ENCODE data around the gene MARCHF9. TPM values are rescaled to one million over a fixed set of nuclear protein-coding genes. Genes with fewer than 3 reads are reported as not detected.

Gene MARCHF9
- total RNA-seq, 4 donors from 2014 or later = 4.2 to 19.8 (median 10.4) TPM

DNA sequence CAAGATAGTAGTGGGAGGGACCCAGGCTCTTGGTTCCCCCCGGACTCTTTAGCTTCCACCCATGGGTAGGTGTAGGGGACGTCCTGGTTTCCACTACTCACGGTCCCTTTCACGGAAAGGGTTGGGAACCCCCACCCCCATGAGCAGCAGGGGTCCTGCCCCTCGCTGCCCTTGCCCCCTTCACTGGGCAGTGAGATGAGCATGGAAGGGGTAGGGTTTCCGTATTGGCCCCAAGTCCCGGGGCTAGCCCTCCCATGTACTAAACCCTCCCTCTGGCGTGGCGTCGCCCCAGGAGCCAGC lies 29.1 kb upstream of the MARCHF9 start:
- no peak for TF ChIP-seq EP300 (IDR thresholded peaks at IDR 0.05)
- TF ChIP-seq POLR2A (IDR thresholded peaks at IDR 0.05) = no peak

DNA sequence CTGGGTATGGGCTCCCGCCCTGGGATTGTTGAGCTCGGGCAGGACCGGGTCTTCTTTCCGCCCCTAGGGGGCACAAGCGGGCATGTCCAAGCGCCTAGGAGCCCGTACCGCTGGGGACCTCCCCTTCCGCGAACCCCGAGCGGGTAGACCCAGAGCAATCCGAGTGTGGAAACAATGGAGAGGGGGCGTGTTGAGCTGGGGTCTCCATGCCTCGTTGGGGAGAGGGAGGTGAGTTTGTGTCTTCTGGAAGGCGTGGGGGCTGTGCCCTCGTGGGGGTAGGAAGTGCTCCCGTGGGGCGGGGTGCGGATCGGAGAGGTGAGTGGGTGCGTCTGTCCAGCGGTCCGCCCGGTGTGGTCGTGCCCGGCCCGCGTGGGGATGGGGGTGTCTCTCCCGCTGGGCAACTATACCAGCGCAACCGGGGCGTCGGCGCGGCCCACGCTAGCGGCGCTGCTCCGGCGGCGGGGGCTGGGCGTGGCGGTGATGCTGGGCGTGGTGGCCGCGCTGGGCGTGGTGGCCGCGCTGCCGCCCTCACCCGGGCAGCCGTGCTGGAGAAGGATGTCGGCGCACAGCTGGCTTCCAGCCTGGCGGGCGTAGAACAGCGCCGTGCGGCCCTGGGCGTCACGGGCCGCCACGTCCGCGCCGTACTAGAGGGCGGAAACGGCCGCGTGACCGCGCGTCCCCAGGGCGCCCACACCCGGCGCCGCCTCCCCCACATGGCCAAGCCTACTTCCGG lies 28.6 kb upstream of the MARCHF9 start:
- peaks cover 0 to 22% (median 0%) of the 10 kb centered on the region in 4 donors for H3K4me1 ChIP-seq
- DNase-seq (ENCODE audit: low spot score in 2 of 2) = no peak
- H3K9me3 ChIP-seq = no peaks in the 10 kb centered on the region
- H3K27ac ChIP-seq = peak overlapping the region in 3 of 4 donors; percentile 42 to 66 (median 56)
- H3K4me3 ChIP-seq = peak overlapping the region; percentile 49 to 76 (median 54)
- H3K27me3 ChIP-seq = peaks cover 0 to 5% of the 10 kb centered on the region in 2 donors
- no peak for TF ChIP-seq POLR2A (IDR thresholded peaks at IDR 0.05)
- TF ChIP-seq, protein P1, sequence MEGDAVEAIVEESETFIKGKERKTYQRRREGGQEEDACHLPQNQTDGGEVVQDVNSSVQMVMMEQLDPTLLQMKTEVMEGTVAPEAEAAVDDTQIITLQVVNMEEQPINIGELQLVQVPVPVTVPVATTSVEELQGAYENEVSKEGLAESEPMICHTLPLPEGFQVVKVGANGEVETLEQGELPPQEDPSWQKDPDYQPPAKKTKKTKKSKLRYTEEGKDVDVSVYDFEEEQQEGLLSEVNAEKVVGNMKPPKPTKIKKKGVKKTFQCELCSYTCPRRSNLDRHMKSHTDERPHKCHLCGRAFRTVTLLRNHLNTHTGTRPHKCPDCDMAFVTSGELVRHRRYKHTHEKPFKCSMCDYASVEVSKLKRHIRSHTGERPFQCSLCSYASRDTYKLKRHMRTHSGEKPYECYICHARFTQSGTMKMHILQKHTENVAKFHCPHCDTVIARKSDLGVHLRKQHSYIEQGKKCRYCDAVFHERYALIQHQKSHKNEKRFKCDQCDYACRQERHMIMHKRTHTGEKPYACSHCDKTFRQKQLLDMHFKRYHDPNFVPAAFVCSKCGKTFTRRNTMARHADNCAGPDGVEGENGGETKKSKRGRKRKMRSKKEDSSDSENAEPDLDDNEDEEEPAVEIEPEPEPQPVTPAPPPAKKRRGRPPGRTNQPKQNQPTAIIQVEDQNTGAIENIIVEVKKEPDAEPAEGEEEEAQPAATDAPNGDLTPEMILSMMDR (IDR thresholded peaks at IDR 0.05) = peak; percentile 57 to 76 (median 67)
- 32 to 41% methylated on average over 28 to 65 of the region's 79 CpGs for WGBS, 2 donors
- peaks cover 0 to 10% (median 0%) of the 10 kb centered on the region in 3 donors for H3K36me3 ChIP-seq

More for the DNA sequence above, 29.1 kb upstream of the MARCHF9 start:
- Histone ChIP-seq H3K27me3 (peaks cover 0 to 5% of the 10 kb centered on the region in 2 donors), H3K36me3 (peaks cover 0 to 15% (median 3%) of the 10 kb centered on the region in 3 donors), H3K9me3 (no peaks in the 10 kb centered on the region), H3K4me1 (peaks cover 0 to 22% (median 0%) of the 10 kb centered on the region in 4 donors), H3K27ac (peak overlapping the region in 2 of 4 donors; percentile 42 to 66), H3K4me3 (peak overlapping the region; percentile 49 to 76 (median 54))
- WGBS, 2 donors = 53 to 64% methylated on average over 8 to 10 of the region's 10 CpGs
- DNase-seq (ENCODE audit: low spot score in 2 of 2) = no peak

DNA sequence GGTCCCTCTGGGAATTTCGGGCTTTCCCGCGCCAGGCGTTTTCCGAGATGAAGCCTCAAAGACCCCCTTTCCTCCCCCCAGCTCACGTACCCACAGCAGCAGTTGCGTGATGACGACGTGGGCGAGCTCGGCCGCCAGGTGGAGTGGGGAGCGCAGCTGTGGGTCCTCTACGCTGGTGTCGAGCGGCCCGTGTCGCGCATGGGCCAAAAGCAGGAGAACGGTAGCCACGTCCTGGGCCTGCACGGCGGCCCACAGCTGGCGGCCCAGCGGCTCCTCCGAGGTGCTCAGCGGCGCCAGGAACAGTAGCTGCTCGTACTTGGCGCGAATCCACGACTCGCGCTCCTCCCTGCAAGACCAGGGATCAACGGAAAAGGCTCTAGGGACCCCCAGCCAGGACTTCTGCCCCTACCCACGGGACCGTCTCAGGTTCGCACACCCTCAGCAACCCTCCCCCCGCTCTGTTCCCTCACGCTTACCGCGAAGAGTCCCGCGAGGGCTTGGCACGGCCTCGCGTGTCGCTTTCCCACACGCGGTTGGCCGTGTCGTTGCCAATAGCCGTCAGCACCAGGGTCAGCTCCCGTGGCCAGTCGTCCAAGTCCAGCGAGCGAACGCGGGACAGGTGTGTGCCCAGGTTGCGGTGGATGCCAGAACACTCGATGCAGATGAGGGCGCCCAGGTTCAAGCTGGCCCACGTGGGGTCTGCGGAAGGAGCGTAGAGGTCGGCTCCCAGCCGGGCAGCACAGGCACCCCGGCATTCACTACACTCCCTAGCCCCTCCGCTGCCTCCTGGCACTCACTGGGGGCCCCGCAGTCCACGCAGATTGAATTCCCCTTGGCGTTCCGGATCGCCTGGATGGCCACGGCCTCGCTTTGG lies 27.8 kb upstream of the MARCHF9 start:
- peaks cover 0 to 7% of the 10 kb centered on the region in 2 donors for H3K27me3 ChIP-seq
- peaks cover 0 to 2% (median 0%) of the 10 kb centered on the region in 3 donors for H3K36me3 ChIP-seq
- DNase-seq (ENCODE audit: low spot score in 2 of 2) = no peak
- H3K4me3 ChIP-seq = peak overlapping the region; percentile 49 to 76 (median 54)
- no peak for TF ChIP-seq POLR2A (IDR thresholded peaks at IDR 0.05)
- TF ChIP-seq EP300 (IDR thresholded peaks at IDR 0.05) = peak in 1 of 2 donors; percentile 7
- TF ChIP-seq, protein P1 (IDR thresholded peaks at IDR 0.05) = peak in 3 of 5 experiments; percentile 17 to 28 (median 17)
- H3K4me1 ChIP-seq = peaks cover 0 to 22% (median 0%) of the 10 kb centered on the region in 4 donors
- H3K9me3 ChIP-seq = no peaks in the 10 kb centered on the region
- peak overlapping the region in 2 of 4 donors; percentile 42 to 66 for H3K27ac ChIP-seq
- 33 to 39% methylated on average over 38 to 63 of the region's 76 CpGs for WGBS, 2 donors

DNA sequence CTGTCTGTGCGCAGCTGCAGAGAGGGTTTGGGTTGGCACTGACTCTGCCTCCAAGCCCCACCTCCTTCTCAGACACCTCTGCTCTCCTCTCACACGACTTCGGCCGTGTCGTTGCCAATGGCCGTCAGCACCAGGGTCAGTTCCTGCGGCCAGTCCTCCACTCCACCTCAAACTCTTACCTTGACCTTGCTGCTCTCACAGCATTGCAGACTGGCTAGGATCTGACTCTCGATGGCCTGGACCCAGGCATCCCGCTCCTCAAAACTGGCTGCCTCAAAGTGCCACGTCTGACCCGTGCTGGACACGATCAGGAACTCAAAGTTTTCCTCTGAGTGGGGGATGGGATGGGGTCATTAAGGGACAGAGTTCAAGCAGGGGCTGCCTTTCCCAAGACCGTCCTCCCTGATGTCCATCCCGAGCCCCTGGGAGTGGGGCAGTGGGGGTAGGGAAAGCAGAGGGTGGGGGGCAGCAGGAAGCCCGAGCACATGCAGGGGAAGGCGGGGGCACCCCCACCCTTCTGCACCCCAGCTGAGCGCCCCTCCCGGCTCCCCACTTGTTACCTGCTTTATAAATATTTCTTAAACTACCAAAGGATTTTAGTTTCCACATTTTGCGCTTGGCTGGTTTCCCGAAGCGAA lies 27.0 kb upstream of the MARCHF9 start:
- Histone ChIP-seq H3K4me1 (peaks cover 0 to 22% (median 0%) of the 10 kb centered on the region in 4 donors), H3K4me3 (no peak overlapping the region), H3K9me3 (no peaks in the 10 kb centered on the region), H3K36me3 (no peaks in the 10 kb centered on the region), H3K27ac (no peak overlapping the region), H3K27me3 (peaks cover 0 to 15% of the 10 kb centered on the region in 2 donors)
- TF ChIP-seq EP300 (IDR thresholded peaks at IDR 0.05) = no peak
- TF ChIP-seq, protein P1 (IDR thresholded peaks at IDR 0.05) = no peak
- TF ChIP-seq POLR2A (IDR thresholded peaks at IDR 0.05) = no peak
- no peak for DNase-seq (ENCODE audit: low spot score in 2 of 2)
- 62 to 71% methylated on average over 20 to 21 of the region's 21 CpGs for WGBS, 2 donors

DNA sequence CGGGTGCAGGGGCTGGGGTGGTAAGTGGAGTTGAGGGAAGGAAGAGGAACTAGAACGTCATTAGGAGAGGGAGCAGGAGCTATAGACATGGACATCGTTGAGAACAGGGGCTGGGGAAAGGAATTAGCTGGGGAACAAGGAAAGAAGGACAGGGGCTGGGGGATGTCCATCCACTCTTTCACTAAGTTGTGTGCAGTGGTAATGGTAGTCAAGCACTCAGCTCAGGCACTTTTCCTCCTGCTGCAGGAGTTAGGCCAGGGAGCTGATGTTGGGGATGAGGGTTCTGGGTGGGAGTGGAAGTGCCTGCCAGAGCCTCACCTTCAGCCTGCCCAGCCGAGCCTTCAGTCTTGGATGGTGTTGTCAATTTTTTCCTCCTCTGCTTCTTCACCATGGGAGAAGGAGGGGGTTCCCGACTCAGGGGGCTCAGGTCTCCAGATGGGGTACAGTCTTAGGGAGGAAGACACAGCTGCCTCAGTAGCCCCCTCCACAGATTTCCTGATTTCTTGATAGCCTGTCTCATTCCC lies 25.5 kb upstream of the MARCHF9 start:
- no peak overlapping the region for H3K27ac ChIP-seq
- H3K36me3 ChIP-seq = no peaks in the 10 kb centered on the region
- 47 to 51% methylated on average over 5 of the region's 5 CpGs for WGBS, 2 donors
- no peak for TF ChIP-seq POLR2A (IDR thresholded peaks at IDR 0.05)
- TF ChIP-seq, protein P1 (IDR thresholded peaks at IDR 0.05) = no peak
- no peak for TF ChIP-seq EP300 (IDR thresholded peaks at IDR 0.05)
- no peak for DNase-seq (ENCODE audit: low spot score in 2 of 2)
- H3K9me3 ChIP-seq = no peaks in the 10 kb centered on the region
- peaks cover 0 to 19% (median 0%) of the 10 kb centered on the region in 4 donors for H3K4me1 ChIP-seq
- no peak overlapping the region for H3K4me3 ChIP-seq
- H3K27me3 ChIP-seq = peaks cover 0 to 22% of the 10 kb centered on the region in 2 donors

Data from tibial nerve (tissue), 4 donors.